Measurements from ENCODE around the gene SEC14L5.
"Not testable (repeated sequence)": the region's sequence is repeated elsewhere in the genome, so short reads cannot be mapped to it uniquely, and the experiment has no call there.

SEC14L5 gene

DNA sequence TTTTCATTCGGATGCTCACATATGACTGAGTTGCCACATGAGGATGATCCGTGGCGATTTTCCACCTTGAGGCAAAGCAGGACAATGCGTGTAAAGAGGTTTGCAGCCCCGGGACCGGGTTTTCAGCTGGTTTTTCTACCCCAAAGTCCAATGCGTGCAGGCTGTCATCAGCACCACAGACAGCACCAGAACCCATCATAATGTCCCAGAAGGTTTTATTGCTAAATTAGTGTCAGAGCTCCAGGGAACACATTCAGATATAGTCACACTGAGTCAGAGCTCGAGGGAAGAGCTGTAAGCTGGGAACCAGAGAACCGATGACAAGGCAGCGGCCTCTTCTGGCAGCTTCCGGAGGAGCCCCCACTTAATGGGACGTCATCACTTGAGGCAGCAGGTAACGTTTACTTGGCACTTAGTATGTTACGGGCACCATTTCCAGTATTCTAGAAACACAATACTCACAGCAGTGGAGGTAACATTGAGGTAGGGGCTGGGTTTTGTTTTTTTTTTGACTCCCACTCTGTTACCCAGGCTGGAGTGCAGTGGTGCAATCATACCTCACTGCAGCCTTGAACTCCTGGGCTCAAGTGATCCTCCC, 84.5 kb downstream of the SEC14L5 start:
- no peak for DNase-seq

GRCh38 chr16:5044011-5044540, 85.9 kb downstream of the SEC14L5 start:
- no peak for DNase-seq

GRCh38 chr16:5044581-5044980, 86.5 kb downstream of the SEC14L5 start:
- not testable (repeated sequence) for DNase-seq

GRCh38 chr16:5045499-5046115, 87.5 kb downstream of the SEC14L5 start:
- DNase-seq = no peak

- no peak for DNase-seq
These were observed 88.8 kb downstream of the SEC14L5 start for GRCh38 chr16:5046914-5047313.

- no peak for DNase-seq
These were observed 97.0 kb downstream of the SEC14L5 start for GRCh38 chr16:5054876-5055865.

GRCh38 chr16:5056352-5056751, 98.2 kb downstream of the SEC14L5 start:
- DNase-seq = no peak

DNA sequence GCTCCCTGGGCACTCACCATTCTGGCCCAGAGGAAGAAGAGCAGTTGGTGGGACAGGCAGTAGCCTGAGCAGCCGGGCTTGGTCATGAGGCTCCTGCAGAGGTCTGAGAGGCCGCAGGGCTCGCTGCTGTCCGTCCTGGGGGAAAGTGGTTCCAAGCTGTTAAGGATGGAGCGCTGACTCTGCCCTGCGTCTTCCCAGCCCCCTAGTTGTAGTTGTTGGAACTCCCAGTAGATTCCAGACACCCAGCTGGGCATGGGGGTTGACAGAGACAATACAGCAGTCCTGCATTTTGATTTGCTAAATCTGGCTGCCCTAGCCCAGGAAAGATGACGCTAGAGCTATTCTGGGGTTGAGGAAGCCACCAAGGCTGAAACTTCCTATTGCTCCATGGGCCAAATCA, 100.3 kb downstream of the SEC14L5 start:
- DNase-seq = no peak

DNA sequence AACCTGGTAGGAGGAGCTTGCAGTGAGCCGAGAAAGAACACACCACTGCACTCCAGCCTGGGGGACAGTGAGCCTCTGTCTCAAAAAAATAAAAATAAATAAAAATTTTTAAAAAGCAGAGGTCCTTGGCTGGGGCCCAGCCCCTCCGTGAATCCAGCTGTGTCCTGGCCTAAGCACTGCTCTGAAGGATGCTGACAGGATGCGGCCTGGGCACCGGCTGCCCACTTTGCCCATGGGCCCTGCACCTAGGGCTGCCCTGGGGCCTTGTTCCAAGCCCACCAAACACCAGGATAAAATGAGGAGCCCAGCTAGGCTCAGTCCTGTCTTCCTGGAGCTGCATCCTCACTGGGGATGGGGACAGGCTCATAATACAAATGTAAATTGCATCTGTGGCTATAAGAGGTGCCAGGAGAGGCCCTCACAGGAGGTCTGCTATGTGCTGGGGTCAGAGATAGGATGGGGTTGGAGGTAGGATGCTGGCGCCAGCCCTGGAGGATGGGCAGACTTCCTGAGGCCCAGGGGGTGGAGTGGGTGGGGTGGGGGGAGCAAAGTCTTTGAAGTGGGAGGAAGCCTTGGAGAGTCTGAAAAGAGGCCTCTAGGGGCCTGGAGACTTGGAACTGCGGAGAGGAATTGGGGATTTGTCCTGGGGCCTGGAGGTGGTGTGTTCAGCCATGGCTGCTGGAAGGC, 101.4 kb downstream of the SEC14L5 start:
- no peak for DNase-seq

DNA sequence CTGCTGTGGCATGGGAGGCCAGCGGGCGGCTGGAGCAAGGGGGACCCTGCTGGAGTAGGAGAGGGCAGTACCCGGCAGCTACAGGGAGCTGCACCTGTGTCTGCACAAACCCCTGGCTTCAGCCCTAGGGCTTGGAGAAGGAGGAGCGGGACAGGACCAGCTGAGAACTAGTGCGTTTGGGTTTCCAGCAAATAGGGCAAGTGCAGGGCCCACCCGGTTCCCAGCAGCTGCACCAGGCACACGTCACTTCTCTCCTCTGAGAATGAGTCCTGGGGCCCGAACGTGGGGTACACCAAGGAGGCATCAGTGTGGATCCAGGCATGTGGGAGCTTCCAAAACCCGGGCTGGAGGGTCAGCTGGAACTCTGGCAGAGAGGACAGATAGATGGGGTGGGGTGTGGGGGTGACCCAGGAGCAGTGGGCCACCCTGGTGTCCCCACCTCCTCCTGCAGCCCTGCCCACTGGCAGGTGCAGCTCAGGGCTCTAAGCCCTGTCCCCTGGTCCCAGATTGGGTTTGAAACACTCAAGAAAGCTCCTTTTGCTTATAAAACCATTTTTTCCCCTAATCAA, 102.0 kb downstream of the SEC14L5 start:
- no peak for DNase-seq

DNA sequence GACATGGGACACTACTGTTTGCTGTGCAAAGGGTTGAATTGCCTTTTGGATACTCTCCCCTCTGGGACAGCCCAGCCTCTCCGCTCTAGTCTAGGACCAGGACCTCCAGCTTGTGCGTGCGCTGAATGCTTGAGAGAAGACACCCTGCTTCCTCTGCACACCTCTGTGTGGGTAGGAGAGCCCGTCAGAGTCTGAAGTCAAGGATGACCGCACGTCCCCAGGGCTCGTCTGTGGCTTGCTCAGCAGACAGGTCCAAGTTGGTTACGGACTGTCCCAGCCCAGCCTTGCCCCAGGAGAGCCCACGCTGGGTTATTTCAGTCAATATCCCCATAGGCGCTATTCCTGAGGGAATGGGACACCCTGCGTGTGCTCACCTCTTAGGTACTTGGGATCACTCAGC, 103.9 kb downstream of the SEC14L5 start:
- DNase-seq = no peak

DNA sequence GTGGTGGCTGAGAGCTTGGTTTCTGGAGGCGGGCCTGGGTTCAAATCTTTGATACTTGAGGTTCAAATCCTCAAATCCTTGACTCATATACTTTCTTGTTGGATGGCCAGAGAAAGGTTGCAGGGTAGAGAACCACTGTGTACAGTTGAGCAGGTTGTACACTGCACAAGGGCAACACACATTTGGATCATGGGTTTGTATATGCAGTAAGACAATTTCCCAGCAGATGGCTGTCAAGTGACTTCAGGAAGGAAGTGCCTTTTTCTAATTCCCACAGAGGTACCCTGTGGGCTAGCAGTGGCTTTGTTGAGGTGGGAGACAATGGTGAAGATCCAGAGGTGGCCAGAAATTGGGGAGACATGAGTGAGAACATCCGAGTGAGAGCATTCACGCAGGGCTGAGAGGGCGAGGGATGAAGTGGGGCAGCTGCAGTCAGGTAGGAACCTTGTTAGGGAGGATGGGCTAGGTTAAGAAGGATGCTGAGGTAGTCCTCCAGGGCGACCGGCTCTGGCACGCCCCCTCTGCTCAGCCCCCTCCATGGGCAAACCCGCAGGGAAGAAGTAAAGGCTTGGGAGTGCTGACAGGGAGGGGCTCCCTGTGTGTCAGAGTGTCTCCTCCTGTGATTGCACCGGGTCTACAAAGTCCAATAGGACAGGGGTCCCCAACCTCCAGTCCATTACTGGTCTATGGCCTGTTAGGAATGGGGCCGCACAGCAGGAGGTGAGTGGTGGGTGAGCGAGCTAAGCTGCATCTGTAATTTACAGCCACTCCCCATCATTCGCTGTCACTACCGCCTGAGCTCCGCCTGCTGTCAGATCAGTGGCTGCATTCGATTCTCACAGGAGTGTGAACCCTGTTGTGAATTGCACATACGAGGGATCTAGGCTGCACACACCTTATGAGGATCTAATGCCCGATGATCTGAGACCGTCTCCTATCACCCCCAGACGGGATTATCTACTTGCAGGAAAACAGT, 104.9 kb downstream of the SEC14L5 start:
- DNase-seq = no peak

DNA sequence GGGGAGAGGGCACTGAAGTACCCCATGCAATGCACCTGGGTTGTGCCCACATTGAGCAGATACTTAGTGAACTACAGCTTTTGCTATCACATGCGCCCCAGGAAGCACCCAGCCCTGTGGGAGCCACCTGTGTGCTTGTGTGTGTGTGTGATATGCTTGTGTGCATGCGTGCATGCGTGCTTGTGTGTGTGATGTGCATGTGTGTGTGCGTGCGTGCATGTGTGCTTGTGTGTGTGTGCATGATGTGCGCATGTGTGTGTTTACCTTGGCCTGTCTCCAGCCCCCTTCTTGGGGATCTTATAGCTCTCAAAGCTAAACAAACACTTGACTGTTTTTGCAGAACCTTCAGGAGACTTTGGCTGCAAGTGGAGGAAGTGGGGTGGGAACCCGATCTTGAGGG, 106.8 kb downstream of the SEC14L5 start:
- DNase-seq = no peak

GRCh38 chr16:5065326-5065725, 107.2 kb downstream of the SEC14L5 start:
- DNase-seq = no peak

- DNase-seq = no peak
These were observed 107.7 kb downstream of the SEC14L5 start, which contains the start of gene C16orf89 for GRCh38 chr16:5065813-5066212. Gene C16orf89 (minus strand): TSS chr16:5065956. CDS start chr16:5065908, 48 bp downstream.

- DNase-seq = no peak
These were observed 108.4 kb downstream of the SEC14L5 start for GRCh38 chr16:5066511-5066910.
